ENCODE data around the gene FAM177A1. TPM values are rescaled to one million over a fixed set of nuclear protein-coding genes. Genes with fewer than 3 reads are reported as not detected.

The FAM177A1 gene
- polyA plus RNA-seq, 3 donors, result 29.8 to 54.8 (median 40.0) TPM

GRCh38 chr14:35117112-35117511 lies 71.0 kb downstream of the FAM177A1 start:
- WGBS, 3 donors, result 89 to 96% (median 94%) methylated on average over 2 of the region's 2 CpGs

GRCh38 chr14:35121026-35121886 lies 75.2 kb downstream of the FAM177A1 start:
- WGBS, 3 donors, result 9 to 23% (median 19%) methylated on average over 34 of the region's 34 CpGs
- H3K27ac ChIP-seq (ENCODE audit: low read depth, low read length), result peak overlapping the region; percentile 95

More at GRCh38 chr14:35117112-35117511, 71.0 kb downstream of the FAM177A1 start:
- no peak overlapping the region for H3K27ac ChIP-seq (ENCODE audit: low read depth, low read length)

GRCh38 chr14:35121887-35122695 lies 76.0 kb downstream of the FAM177A1 start, which contains the start of the genes PPP2R3C and PRORP:
TSS of gene PPP2R3C (minus strand) at chr14:35121990. CDS start at chr14:35121959, 31 bp downstream.
TSS of gene PRORP (plus strand) at chr14:35122552. CDS start at chr14:35123246, 694 bp downstream.
- 0% methylated on average over 57 of the region's 57 CpGs for WGBS, 3 donors

GRCh38 chr14:35122696-35123387 lies 76.8 kb downstream of the FAM177A1 start:
- peak overlapping the region; percentile 95 for H3K27ac ChIP-seq (ENCODE audit: low read depth, low read length)
- WGBS, 3 donors, result 3 to 6% (median 4%) methylated on average over 22 to 23 of the region's 23 CpGs

More at GRCh38 chr14:35121887-35122695, 76.0 kb downstream of the FAM177A1 start, which contains the start of the genes PPP2R3C and PRORP:
- peak within 1 kb of the TSS; percentile 95 for H3K27ac ChIP-seq (ENCODE audit: low read depth, low read length)

- 34 to 52% (median 45%) methylated on average over 3 of the region's 3 CpGs for WGBS, 3 donors
- H3K27ac ChIP-seq (ENCODE audit: low read depth, low read length), result no peak overlapping the region
Measured at GRCh38 chr14:35123388-35123703, 77.3 kb downstream of the FAM177A1 start.

GRCh38 chr14:35124127-35124526 lies 78.1 kb downstream of the FAM177A1 start:
- no peak overlapping the region for H3K27ac ChIP-seq (ENCODE audit: low read depth, low read length)
- 94 to 96% (median 95%) methylated on average over 1 of the region's 1 CpG for WGBS, 3 donors

Other genes starting within 250 kb of the FAM177A1 start
- gene BAZ1A, start 170.9 kb upstream of the FAM177A1 start, polyA plus RNA-seq, result 10 to 100 TPM in 2 of 3 donors, 1 to 10 TPM in 1; 5.9 to 27.2 (median 24.3) TPM
- 10 to 100 TPM; 23.0 to 32.1 (median 29.5) TPM for gene SRP54, start 63.3 kb upstream of the FAM177A1 start, polyA plus RNA-seq
- 10 to 100 TPM in 2 of 3 donors, 1 to 10 TPM in 1; 8.4 to 34.0 (median 22.4) TPM for gene PPP2R3C, start 75.7 kb downstream of the FAM177A1 start, polyA plus RNA-seq
- 10 to 100 TPM in 1 of 3 donors, 1 to 10 TPM in 2; 7.2 to 14.5 (median 8.4) TPM for gene PRORP, start 76.3 kb downstream of the FAM177A1 start, polyA plus RNA-seq
- 100 to 1,000 TPM in 2 of 3 donors, 10 to 100 TPM in 1; 92.3 to 191 (median 173) TPM for gene PSMA6, start 246.1 kb downstream of the FAM177A1 start, polyA plus RNA-seq